Measurements from ENCODE around the gene SOBP.
"Not testable (repeated sequence)": the region's sequence is repeated elsewhere in the genome, so short reads cannot be mapped to it uniquely, and the experiment has no call there.

The SOBP gene

DNA sequence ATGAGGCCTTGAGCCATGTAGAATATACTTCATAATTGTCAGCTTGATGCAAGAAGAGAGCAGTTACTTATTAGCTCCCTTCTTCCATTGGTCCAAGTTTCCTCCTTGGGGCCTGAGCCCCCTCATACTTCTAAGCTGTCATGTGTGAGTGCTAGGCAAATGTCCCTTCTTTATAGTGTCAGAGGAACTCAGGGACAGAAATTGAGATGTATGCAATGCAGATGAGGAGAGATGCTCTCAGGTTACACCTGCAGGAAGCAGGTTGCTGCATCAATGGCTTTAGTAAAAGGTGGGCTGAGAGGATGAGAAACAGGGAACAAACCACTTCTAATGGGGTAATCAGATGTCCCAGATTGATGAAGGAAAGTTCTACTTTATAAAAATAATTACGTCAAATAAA lies 23.9 kb upstream of the SOBP start:
- TF ChIP-seq, protein P1, sequence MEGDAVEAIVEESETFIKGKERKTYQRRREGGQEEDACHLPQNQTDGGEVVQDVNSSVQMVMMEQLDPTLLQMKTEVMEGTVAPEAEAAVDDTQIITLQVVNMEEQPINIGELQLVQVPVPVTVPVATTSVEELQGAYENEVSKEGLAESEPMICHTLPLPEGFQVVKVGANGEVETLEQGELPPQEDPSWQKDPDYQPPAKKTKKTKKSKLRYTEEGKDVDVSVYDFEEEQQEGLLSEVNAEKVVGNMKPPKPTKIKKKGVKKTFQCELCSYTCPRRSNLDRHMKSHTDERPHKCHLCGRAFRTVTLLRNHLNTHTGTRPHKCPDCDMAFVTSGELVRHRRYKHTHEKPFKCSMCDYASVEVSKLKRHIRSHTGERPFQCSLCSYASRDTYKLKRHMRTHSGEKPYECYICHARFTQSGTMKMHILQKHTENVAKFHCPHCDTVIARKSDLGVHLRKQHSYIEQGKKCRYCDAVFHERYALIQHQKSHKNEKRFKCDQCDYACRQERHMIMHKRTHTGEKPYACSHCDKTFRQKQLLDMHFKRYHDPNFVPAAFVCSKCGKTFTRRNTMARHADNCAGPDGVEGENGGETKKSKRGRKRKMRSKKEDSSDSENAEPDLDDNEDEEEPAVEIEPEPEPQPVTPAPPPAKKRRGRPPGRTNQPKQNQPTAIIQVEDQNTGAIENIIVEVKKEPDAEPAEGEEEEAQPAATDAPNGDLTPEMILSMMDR (conservative IDR thresholded peaks at IDR 0.05; ENCODE audit: low read depth, low read length), result no peak
- H3K79me2 ChIP-seq (ENCODE audit: insufficient read depth, low read depth), result no peaks in the 10 kb centered on the region
- no peaks in the 10 kb centered on the region for H3K4me1 ChIP-seq (ENCODE audit: low read depth, poor library complexity, severe bottlenecking)
- no peak overlapping the region for H3K4me2 ChIP-seq
- H4K20me1 ChIP-seq (ENCODE audit: insufficient read depth), result no peaks in the 10 kb centered on the region
- no peak overlapping the region for H3K9ac ChIP-seq
- no peak overlapping the region for H3K4me3 ChIP-seq (IDR thresholded peaks at IDR 0.05; ENCODE audit: insufficient read depth, low read depth, low read length)
- H3K27ac ChIP-seq, result no peak overlapping the region
- no peaks in the 10 kb centered on the region for H3K27me3 ChIP-seq (ENCODE audit: insufficient read depth, low read depth)
- H3K36me3 ChIP-seq (ENCODE audit: insufficient read depth), result no peaks in the 10 kb centered on the region
- H2AFZ ChIP-seq (ENCODE audit: low read depth), result no peak overlapping the region

DNA sequence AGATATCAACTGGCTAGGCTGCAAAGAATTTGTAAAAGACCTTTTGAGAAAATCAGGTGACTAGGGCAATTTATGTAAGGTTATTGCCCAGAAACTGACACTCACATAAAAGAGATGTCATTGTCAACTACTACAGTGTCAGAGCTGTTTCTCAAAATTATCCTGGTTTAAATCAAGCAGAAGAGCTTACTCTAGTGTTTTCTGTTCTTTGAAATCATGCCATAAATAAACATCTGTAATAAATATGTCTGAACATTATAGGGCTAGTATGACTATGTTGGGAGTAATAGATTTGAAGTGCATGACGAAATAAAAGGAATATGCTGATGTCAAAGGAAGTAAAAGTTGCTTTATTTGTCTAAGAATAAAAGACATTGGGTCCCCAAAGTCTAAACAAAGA lies 19.6 kb upstream of the SOBP start:
- no peaks in the 10 kb centered on the region for H4K20me1 ChIP-seq (ENCODE audit: insufficient read depth)
- H3K4me2 ChIP-seq, result no peak overlapping the region
- H3K27ac ChIP-seq, result no peak overlapping the region
- H3K27me3 ChIP-seq (ENCODE audit: insufficient read depth, low read depth), result no peaks in the 10 kb centered on the region
- H3K36me3 ChIP-seq (ENCODE audit: insufficient read depth), result no peaks in the 10 kb centered on the region
- no peaks in the 10 kb centered on the region for H3K79me2 ChIP-seq (ENCODE audit: insufficient read depth, low read depth)
- no peak overlapping the region for H3K9ac ChIP-seq
- TF ChIP-seq, protein P1 (conservative IDR thresholded peaks at IDR 0.05; ENCODE audit: low read depth, low read length), result no peak
- no peak overlapping the region for H2AFZ ChIP-seq (ENCODE audit: low read depth)
- H3K4me1 ChIP-seq (ENCODE audit: low read depth, poor library complexity, severe bottlenecking), result no peaks in the 10 kb centered on the region
- no peak overlapping the region for H3K4me3 ChIP-seq (IDR thresholded peaks at IDR 0.05; ENCODE audit: insufficient read depth, low read depth, low read length)

DNA sequence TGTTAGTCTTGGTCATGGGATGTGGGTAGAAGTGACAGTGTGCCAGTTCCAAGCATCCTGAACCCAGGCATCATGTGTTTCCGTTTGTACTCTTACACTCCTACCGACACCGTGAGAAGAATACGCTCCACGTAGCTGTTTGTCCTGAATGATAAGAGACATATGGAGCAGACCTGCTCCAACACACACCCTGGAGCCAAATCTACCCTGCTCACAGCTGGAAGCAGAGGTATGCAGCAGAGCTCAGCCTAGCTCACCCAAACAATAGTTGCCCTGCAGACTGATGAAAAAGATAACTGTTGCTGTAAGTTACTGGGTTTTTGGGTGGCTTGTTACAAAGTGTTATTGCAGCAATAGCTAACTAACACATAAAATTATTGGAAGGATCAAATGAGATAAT lies 16.3 kb upstream of the SOBP start:
- H3K27ac ChIP-seq, result no peak overlapping the region
- H3K36me3 ChIP-seq (ENCODE audit: insufficient read depth), result no peaks in the 10 kb centered on the region
- no peak overlapping the region for H3K9ac ChIP-seq
- H4K20me1 ChIP-seq (ENCODE audit: insufficient read depth), result no peaks in the 10 kb centered on the region
- no peak overlapping the region for H3K4me2 ChIP-seq
- H3K4me1 ChIP-seq (ENCODE audit: low read depth, poor library complexity, severe bottlenecking), result no peaks in the 10 kb centered on the region
- H3K4me3 ChIP-seq (IDR thresholded peaks at IDR 0.05; ENCODE audit: insufficient read depth, low read depth, low read length), result no peak overlapping the region
- no peak overlapping the region for H2AFZ ChIP-seq (ENCODE audit: low read depth)
- TF ChIP-seq, protein P1 (conservative IDR thresholded peaks at IDR 0.05; ENCODE audit: low read depth, low read length), result no peak
- H3K79me2 ChIP-seq (ENCODE audit: insufficient read depth, low read depth), result no peaks in the 10 kb centered on the region
- H3K27me3 ChIP-seq (ENCODE audit: insufficient read depth, low read depth), result no peaks in the 10 kb centered on the region

DNA sequence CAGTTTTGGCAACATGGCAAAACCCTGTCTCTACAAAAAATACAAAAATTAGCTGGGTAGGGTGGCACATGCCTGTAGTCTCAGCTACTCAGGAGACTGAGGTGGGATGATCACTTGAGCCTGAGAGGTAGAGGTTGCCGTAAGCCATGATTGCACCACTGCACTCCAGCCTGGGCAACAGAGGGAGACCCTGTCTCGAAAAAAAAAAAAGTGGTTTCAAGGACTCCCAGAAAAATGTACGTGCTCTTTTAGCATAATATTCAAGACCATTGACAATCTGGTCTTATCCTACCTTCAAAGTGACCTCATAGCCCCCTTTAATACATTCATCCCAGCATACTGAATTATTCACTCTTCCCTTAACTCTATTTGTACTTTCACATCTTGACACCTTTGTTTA lies 14.6 kb upstream of the SOBP start:
- H3K4me3 ChIP-seq (IDR thresholded peaks at IDR 0.05; ENCODE audit: insufficient read depth, low read depth, low read length); H3K27me3 ChIP-seq (ENCODE audit: insufficient read depth, low read depth); H3K4me2 ChIP-seq; H2AFZ ChIP-seq (ENCODE audit: low read depth); H3K9ac ChIP-seq; H3K79me2 ChIP-seq (ENCODE audit: insufficient read depth, low read depth); H3K36me3 ChIP-seq (ENCODE audit: insufficient read depth); H3K4me1 ChIP-seq (ENCODE audit: low read depth, poor library complexity, severe bottlenecking); H4K20me1 ChIP-seq (ENCODE audit: insufficient read depth); H3K27ac ChIP-seq: not testable (repeated sequence)

DNA sequence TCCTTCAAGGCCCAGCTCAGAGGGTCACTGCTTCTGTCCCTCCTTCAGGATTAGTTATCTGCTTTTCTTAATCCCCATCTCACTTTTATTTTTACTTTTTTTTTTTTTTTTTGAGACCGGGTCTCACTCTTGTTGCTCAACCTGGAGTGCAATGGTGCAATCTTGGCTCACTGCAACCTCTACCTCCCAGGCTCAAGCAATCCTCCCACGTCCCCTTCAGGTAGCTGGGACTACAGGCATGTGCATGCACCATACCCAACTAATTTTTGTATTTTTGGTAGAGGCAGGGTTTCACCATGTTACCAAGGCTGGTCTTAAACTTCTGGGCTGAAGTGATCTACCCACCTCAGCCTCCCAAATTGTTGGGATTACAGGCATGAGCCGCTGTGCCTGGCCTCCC lies 14.1 kb upstream of the SOBP start:
- H3K79me2 ChIP-seq (ENCODE audit: insufficient read depth, low read depth); H3K27ac ChIP-seq; H2AFZ ChIP-seq (ENCODE audit: low read depth); H3K9ac ChIP-seq; H3K4me1 ChIP-seq (ENCODE audit: low read depth, poor library complexity, severe bottlenecking); H3K27me3 ChIP-seq (ENCODE audit: insufficient read depth, low read depth); H3K4me2 ChIP-seq; H4K20me1 ChIP-seq (ENCODE audit: insufficient read depth); H3K36me3 ChIP-seq (ENCODE audit: insufficient read depth); H3K4me3 ChIP-seq (IDR thresholded peaks at IDR 0.05; ENCODE audit: insufficient read depth, low read depth, low read length): not testable (repeated sequence)

Measured in KMS-11 (cell line).